Measurements from ENCODE around the gene DAGLA.

The DAGLA gene, protein sequence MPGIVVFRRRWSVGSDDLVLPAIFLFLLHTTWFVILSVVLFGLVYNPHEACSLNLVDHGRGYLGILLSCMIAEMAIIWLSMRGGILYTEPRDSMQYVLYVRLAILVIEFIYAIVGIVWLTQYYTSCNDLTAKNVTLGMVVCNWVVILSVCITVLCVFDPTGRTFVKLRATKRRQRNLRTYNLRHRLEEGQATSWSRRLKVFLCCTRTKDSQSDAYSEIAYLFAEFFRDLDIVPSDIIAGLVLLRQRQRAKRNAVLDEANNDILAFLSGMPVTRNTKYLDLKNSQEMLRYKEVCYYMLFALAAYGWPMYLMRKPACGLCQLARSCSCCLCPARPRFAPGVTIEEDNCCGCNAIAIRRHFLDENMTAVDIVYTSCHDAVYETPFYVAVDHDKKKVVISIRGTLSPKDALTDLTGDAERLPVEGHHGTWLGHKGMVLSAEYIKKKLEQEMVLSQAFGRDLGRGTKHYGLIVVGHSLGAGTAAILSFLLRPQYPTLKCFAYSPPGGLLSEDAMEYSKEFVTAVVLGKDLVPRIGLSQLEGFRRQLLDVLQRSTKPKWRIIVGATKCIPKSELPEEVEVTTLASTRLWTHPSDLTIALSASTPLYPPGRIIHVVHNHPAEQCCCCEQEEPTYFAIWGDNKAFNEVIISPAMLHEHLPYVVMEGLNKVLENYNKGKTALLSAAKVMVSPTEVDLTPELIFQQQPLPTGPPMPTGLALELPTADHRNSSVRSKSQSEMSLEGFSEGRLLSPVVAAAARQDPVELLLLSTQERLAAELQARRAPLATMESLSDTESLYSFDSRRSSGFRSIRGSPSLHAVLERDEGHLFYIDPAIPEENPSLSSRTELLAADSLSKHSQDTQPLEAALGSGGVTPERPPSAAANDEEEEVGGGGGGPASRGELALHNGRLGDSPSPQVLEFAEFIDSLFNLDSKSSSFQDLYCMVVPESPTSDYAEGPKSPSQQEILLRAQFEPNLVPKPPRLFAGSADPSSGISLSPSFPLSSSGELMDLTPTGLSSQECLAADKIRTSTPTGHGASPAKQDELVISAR

DNA sequence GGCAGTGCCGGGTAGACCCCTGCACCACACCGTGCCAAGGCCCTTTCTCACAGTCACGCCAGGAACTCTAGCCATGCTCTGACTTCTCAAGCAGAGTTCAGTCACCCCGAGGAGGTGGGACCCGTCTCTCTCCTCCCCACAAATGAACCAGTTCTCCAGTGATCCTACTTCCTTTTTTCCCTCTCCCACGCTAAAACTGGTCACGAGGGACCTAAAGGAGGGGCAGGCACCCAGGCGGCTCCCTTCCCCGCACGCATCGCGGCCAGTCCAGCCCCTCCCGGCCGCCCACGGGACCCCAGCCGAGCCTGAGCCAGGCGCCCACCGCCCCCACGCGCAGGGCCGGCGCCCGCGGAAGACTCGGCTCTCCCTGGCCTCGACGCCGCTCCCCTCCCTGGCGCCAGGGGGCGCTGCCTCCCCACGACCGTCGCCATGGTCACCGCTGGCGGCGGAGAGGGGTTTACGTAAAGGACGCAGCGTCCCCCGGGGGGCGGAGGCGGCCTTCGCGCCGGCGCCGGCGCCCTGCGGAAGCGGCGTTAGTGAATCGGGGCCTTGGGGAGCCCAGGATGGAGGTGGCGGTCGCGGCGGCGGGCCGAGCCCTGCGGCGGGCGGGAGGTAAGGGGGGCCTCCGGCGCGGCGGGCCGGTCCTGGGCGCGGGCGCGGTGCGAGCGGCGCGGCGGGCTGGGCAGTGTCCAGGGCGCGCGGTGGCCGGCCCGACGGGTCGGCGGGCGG is at the start of gene DAGLA:
TSS of gene DAGLA (plus strand) at position 499 of the 729 bp plus-strand sequence. CDS start 39,765 bp downstream, outside the sequence.
- DNase-seq (ENCODE audit: low read depth), result peak; percentile 59
- no peak within 1 kb of the TSS for H3K4me3 ChIP-seq (ENCODE audit: low read depth, low read length)
- TF ChIP-seq, protein P1, sequence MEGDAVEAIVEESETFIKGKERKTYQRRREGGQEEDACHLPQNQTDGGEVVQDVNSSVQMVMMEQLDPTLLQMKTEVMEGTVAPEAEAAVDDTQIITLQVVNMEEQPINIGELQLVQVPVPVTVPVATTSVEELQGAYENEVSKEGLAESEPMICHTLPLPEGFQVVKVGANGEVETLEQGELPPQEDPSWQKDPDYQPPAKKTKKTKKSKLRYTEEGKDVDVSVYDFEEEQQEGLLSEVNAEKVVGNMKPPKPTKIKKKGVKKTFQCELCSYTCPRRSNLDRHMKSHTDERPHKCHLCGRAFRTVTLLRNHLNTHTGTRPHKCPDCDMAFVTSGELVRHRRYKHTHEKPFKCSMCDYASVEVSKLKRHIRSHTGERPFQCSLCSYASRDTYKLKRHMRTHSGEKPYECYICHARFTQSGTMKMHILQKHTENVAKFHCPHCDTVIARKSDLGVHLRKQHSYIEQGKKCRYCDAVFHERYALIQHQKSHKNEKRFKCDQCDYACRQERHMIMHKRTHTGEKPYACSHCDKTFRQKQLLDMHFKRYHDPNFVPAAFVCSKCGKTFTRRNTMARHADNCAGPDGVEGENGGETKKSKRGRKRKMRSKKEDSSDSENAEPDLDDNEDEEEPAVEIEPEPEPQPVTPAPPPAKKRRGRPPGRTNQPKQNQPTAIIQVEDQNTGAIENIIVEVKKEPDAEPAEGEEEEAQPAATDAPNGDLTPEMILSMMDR (IDR thresholded peaks at IDR 0.05; ENCODE audit: insufficient read depth, low read depth, low read length, missing control alignments), result peak; percentile 87

DNA sequence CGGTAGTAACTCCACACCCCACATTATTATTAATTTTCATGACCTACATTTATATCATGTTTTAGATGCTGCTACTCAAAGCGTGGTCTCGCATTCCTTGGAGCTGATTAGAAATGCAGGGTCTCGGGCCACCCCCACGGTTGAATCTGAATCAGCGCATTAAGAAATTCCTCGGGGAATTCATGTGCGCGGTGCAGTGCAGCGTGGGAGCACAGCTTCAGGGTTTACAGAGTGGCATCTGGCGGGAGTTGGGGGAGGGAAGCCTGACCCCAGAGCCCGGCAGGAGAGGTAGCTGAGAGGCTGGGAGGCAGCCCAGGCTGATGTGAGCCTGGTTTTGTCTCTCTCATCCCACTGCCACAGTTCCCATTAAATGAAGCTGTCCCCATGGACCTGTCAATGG is 48.1 kb upstream of the DAGLA start:
- H3K4me3 ChIP-seq (ENCODE audit: low read depth, low read length), result no peak overlapping the region
- TF ChIP-seq, protein P1 (IDR thresholded peaks at IDR 0.05; ENCODE audit: insufficient read depth, low read depth, low read length, missing control alignments), result no peak
- no peak for DNase-seq (ENCODE audit: low read depth)

DNA sequence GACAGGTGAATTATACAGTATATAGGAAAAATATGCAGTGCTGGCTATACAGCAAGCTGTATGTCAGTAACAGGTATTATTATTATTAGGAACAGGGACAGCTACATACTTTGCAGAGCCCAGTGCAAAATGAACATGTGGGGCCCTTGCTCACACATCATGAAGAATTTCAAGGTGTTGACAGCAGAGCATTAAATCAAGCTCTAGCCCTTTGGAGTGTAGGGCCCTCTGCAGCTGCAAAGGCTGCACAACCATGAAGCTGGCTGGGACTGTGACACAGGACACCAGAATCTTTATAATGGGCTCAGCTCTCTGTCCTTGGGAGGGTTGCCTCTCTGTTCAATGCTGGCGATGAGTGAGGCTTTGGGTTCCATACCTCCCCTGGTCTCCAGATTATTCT is 44.9 kb upstream of the DAGLA start:
- no peak for DNase-seq (ENCODE audit: low read depth)
- TF ChIP-seq, protein P1 (IDR thresholded peaks at IDR 0.05; ENCODE audit: insufficient read depth, low read depth, low read length, missing control alignments), result no peak
- no peak overlapping the region for H3K4me3 ChIP-seq (ENCODE audit: low read depth, low read length)

DNA sequence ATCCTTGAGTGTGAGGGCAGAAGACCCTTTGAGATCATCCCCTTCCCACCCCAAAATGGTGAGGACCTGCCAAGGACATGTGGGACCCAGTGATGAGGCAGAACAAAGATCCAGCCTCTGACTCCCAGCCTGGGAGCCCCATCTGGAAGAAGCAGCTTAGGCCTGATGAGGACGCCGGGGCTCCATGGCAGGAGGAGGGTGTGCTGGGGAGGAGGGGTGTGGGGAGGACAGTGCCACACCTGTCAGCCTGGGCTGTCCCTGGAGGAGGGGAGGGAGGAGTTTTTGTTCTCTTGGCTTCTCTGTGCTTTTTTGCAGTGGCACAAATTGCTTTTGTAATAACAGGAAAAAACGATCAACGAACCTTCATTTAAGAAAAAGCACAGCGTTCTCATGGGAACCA is 44.4 kb upstream of the DAGLA start:
- no peak for DNase-seq (ENCODE audit: low read depth)

DNA sequence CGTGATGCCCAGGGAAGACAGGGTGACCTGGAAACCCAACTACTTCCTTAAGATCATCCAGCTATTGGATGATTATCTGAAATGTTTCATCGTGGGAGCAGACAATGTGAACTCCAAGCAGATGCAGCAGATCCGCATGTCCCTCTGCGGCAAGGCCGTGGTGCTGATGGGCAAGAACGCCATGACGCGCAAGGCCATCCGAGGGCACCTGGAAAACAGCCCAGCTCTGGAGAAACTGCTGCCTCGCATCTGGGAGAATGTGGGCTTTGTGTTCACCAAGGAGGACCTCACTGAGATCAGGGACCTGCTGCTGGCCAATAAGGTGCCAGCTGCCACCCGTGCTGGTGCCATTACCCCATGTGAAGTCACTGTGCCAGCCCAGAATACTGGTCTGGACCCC is 43.5 kb upstream of the DAGLA start:
- H3K4me3 ChIP-seq (ENCODE audit: low read depth, low read length), result no peak overlapping the region
- TF ChIP-seq, protein P1 (IDR thresholded peaks at IDR 0.05; ENCODE audit: insufficient read depth, low read depth, low read length, missing control alignments), result no peak
- no peak for DNase-seq (ENCODE audit: low read depth)

More for the DNA sequence above, 44.4 kb upstream of the DAGLA start:
- H3K4me3 ChIP-seq (ENCODE audit: low read depth, low read length), result no peak overlapping the region
- TF ChIP-seq, protein P1 (IDR thresholded peaks at IDR 0.05; ENCODE audit: insufficient read depth, low read depth, low read length, missing control alignments), result no peak

DNA sequence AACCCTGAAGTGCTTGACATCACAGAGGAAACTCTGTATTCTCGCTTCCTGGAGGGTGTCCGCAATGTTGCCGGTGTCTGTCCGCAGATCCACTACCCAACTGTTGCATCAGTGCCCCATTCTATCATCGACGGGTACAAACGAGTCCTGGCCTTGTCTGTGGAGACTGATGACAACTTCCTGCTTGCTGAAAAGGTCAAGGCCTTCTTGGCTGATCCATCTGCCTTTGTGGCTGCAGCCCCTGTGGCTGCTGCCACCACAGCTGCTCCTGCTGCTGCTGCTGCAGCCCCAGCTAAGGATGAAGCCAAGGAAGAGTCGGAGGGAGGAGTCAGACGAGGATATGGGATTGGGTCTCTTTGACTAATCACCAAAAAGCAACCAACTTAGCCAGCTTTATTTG is 42.9 kb upstream of the DAGLA start:
- H3K4me3 ChIP-seq (ENCODE audit: low read depth, low read length), result no peak overlapping the region
- DNase-seq (ENCODE audit: low read depth), result no peak
- TF ChIP-seq, protein P1 (IDR thresholded peaks at IDR 0.05; ENCODE audit: insufficient read depth, low read depth, low read length, missing control alignments), result no peak

All from GM12865 (cell line).